NCI-H2196 (cell line): ENCODE results near the gene PKD2L1.
"Not testable (repeated sequence)": the region's sequence is repeated elsewhere in the genome, so short reads cannot be mapped to it uniquely, and the experiment has no call there.

Source experiments
- DNase-seq: peaks from one replicate; lab custom pipeline; 2025; ENCODE audit not compliant: unreplicated experiment; lab: John Stamatoyannopoulos, UW

The PKD2L1 gene

GRCh38 chr10:100334762-100335161 is 4.7 kb upstream of the PKD2L1 start:
- no peak for DNase-seq

DNA sequence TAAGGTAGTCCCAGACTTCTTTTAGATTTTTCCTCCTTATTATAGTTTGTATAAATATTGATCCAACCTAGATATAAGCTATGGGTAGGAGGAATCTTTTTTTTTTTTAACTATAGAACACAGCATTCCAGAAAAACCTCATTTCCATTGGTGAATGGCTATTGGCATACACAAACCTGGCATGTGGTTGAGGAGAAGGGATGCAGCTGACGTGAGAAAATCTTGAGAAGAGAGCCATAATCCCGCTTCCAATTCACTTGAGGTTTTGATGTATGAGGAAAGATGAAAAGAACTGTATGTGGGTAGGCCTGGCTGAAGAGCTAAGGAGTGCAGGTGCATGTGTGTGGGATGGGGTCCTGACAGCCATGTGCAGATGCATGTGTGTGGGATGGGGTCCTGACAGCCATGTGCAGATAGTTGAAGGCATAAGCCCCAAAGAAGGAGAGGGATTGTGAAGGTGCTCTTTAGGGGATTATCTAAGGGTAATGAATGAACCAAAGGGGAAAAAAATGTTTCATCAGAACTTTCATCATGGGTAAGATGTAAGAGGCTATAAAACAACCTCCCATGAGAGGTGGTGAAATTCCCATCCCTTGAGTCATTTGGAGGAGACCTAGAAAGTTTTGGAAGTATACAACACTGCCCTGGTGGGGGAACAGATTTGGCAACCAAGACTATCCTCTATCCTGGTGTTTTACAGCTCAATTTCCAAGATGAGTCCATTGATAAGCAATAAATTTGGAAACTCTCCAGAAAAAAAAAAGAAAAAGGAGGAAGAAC is 3.8 kb upstream of the PKD2L1 start:
- DNase-seq, result no peak

DNA sequence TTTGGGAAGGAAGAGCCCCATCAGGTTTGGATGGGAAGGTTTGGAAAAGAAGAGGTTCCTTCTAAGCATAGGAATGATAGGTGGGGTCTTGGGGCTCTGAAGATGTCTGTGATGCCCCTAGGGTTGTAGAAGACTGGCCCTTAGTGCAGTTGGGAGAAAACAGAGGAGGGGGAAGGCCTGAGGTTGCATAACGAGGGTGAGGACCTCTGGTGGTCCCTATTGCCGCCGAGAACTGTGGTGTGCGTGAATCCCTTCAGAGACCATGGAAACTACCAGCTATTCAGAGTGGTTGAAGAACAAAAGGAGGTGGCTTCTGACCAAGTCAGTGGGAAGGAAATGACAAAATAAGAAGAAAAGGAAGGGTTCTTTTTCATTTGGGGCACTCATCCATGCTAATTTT is 3.1 kb upstream of the PKD2L1 start:
- DNase-seq, result no peak

DNA sequence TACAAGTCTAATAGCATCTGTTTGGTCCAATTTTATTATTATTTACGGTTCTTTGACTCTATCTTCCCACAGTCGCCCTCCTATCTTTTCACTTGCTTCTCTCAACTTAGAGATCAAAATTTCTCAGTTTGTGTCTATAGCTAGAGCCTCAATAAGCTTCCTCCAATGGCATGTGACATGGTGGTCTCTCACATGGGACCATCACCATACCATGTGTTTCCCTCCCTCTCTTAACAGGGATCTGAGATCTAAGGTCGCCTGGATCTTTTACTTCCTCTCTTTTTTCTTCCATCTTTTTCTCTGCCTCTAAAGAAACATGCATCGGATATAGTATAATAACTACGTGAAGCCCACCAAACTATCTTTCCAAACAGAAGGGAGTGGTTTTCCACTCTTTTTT is 1.8 kb downstream of the PKD2L1 start:
- DNase-seq, result no peak

DNA sequence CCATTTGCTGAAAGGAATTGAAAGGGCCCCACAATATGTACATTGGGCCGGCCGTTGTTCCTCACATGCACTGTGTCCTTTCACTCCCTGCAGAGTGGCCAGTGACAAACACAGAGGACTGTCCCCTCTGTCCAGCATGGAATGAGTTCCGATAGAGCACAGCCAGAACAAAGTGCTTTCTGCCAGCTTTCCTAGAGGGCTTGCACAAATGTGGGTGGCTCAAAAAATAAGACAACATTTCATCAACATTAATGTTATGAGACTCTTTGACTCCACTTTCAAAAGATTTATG is 2.4 kb downstream of the PKD2L1 start:
- no peak for DNase-seq

- DNase-seq, result no peak
Measured at GRCh38 chr10:100327007-100327717, 2.9 kb downstream of the PKD2L1 start.

DNA sequence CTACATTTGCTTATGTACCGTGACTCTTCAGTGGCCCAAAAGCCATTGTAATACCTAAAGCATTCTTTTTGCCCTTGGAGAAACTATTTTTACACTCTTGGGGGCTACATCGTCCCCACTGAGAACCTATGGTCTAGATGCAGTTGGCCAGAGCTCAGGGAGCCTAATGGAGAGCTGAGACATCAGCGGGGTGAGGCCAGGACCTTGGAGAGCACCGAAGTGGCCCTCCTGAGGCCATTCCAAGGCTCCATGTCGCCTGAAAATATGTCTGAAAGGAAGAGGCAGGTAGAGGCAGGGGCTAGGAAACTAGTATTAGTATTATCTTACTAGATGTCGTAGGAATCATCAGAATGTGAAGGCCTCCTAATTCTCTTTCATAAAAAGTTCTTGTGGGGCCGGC is 4.9 kb downstream of the PKD2L1 start:
- no peak for DNase-seq

DNA sequence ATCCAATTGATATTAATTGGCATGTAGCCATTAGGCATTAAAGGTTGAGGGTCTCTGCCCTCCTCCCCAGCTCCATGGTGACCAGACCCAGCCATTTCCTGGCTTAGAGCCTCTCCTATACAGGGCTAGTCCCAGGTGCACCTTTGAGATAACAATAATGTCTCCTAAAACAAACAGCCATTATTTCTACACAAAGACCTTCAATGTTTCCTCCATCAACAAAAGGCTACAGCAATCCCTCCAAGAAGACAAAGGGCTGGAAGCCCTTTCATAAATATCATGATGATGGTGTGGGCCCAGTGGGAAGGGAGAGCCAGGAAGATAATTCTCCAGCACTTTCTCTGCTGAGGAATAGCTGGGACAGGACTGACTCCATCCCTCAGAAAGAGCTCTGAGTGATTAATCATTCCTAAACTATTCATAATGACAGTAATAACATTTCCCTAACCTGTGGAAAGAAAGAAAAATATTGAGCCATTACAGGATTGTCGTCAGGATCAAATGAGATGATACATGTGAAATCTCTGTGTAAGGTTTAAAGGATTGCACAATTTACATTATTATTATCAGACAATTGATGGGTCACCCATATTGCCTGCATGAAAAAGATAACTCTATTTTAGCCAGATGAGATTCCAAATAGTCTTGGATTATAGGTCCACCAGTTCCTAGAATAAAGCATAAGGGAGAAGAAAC is 10.2 kb downstream of the PKD2L1 start:
- no peak for DNase-seq

- DNase-seq, result no peak
Measured at GRCh38 chr10:100318207-100318606, 11.8 kb downstream of the PKD2L1 start.

DNA sequence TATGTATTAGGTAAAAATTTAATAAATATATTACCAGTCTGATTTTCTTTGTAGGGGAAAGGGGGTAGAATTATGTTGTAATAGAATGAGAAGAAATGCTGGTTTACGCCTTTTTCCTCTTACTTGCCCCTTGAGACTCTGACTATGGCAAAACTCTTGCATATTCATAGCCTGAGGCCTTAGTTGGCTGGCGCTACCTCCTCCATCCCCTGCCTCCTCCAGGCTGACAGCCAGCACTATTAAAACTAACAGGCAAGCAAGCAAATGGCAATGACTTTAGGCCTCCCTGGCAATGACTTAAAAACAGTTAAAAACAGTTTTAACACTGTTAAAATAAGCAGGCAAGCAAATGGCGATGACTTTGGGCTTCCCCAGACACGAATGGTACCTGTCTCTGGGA is 14.4 kb downstream of the PKD2L1 start:
- no peak for DNase-seq

GRCh38 chr10:100311298-100311697 is 18.7 kb downstream of the PKD2L1 start:
- no peak for DNase-seq

GRCh38 chr10:100307684-100308083 is 22.3 kb downstream of the PKD2L1 start:
- no peak for DNase-seq

DNA sequence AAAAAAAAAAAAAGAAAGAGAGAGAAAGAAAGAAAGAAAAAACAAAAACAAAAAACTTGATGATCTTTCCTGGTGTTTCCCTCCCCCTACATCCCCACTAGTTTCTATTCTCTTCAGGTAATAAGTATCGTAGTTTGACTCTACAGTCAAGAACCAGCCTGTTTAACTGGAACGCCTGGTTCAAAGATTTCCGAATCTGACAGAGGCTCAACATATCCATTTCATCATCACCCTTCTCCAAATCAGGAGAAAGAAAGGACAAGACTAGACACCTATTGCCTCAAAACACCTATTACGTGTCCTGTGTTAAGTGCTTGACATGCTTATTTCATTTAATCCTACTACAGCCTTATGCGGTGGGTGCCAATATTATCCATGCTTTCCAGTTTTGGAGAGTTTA is 23.2 kb downstream of the PKD2L1 start:
- DNase-seq, result no peak

GRCh38 chr10:100304414-100304813 is 25.6 kb downstream of the PKD2L1 start:
- DNase-seq, result no peak

DNA sequence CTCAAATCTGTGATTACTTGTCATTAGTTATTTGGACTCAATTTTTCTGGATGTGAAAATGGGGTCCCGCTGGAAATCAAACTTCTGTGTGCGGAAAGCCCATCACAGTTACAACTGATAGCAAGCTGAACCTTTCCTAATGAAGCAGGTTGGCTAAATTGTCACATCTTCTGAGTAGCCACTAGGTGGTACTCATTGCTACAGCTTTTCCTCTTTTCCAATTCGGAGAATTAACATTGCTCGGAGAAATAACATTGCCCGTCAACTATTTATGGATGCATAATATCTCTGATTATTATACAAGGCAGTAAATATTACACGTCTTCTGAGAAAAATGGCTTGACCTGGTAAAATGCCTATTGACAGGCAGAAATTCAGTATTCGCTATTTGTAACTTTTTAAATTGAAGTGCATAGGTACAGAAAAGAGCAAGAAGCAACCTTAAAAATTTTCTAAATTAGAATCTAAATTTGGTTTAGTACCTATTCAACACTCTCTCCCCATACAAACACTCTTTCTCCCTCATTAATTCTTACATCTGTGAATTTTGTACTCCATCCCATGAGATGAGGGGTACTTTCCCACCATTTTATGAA is 26.2 kb downstream of the PKD2L1 start:
- DNase-seq, result no peak

GRCh38 chr10:100301123-100301522 is 28.9 kb downstream of the PKD2L1 start:
- DNase-seq, result not testable (repeated sequence)

DNA sequence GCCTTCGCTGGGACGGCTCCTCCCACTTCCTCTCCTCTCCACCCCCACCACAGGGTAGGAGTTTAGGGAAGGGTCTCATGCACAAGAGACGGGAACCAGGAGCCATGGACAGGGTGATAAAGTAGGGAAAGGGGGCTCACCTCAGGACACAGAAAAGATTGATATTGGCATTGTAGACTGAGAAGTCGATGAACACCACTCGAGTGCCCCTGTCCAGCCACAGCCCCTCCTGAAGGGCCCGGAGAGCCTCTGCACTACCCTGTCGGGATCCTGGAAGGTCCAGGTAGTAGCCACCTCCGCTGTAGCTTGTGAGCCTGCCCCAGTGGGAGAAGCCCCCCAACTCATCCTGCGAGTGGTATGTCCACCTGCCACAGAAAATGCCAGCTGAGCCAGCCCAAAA is 32.8 kb downstream of the PKD2L1 start:
- DNase-seq, result no peak

DNA sequence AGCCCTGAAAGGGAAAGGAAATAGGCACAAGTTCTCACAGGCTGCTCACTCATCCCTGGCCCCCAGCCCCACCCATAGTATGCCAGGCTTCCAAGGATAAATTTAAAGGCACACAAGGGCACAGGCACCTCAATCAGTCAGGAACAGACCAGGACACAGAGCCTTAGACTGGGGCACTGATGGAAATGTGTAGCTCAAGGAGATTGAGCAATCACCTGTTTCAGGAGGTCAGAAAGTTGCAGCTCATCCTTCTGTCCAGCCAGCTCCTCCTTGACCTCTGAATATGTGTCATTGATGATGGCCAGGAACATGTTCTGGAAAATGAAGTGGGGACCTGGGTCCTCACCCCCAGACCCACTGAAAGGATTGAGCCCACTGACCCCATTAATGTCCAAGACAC is 37.0 kb downstream of the PKD2L1 start:
- no peak for DNase-seq

DNA sequence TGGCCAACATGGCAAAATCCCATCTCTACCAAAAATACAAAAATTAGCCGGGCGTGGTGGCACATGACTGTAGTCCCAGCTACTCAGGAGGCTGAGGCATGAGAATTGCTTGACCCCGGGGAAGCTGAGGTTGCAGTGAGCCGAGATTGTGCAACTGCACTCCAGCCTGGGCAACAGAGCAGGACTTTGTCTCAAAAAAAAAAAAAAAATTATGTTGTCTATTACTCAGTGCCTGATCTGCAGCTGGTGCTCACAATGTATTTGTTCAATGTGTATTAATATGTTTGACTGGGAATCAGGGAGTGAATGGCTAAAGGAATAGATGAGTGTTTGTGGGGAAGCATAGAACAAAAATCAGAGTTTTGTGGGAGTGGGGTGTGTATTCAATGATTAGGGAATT is 37.7 kb downstream of the PKD2L1 start:
- not testable (repeated sequence) for DNase-seq

- DNase-seq, result no peak
Measured at GRCh38 chr10:100291356-100291755, 38.7 kb downstream of the PKD2L1 start.

- DNase-seq, result no peak
Measured at GRCh38 chr10:100289641-100290040, 40.4 kb downstream of the PKD2L1 start.

GRCh38 chr10:100288196-100288595 is 41.8 kb downstream of the PKD2L1 start:
- DNase-seq, result no peak
